Right lobe of liver (tissue), 4 donors: ENCODE results near the gene DCTN3.

Source experiments
- POLR2A ChIP-seq: fragments of 450-650 bp; IDR thresholded peaks from one replicate; pipeline ENCODE4 v1.6.1; 2017; ENCODE audit warnings: antibody characterized with exemption, mild to moderate bottlenecking
- TF ChIP-seq, protein P1 (sequence below), 4 donors: fragments of 200-600 bp in 3 of 4; fragments of 450-650 bp in 1 of 4; IDR thresholded peaks; one replicate each; pipeline versions ENCODE4 v1.5.1 to v1.8.0; 2016 to 2022; ENCODE audit warnings: antibody characterized with exemption in 4 of 4, mild to moderate bottlenecking in 2 of 4
- donor health status: DM: no; HTN: no; CAD: no.
- donor health status: DM: no; HTN: no; CAD: no.
- donor health status: DM: no; HTN: yes; CAD: no.

DNA sequence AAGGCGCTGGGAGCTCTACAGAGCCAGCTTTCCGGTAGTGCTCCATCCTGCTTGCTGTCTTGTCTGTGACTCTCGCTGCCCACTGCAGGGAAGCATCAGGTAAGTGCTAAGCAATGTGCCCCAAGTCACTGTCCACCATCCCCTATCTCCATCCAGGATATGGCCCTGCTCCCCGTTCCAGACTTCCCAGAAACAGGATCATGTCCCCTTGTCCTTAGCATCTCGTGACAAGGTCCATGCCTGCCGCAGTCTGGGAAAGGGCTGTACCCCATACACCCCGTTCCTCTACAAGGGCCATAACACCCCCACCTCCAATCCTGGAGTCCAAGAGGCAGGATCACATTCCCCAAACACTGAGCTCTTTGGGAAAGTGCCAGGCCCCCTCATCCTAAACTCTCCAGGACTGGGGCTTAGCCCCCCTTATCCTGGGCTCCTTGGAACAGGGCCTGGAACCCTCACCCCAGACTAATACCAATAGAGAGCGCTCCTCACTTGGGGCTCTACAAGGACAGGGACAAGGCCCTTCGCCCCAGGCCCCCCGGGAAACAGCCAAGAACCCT is 9.0 kb downstream of the DCTN3 start:
- TF ChIP-seq, protein P1, sequence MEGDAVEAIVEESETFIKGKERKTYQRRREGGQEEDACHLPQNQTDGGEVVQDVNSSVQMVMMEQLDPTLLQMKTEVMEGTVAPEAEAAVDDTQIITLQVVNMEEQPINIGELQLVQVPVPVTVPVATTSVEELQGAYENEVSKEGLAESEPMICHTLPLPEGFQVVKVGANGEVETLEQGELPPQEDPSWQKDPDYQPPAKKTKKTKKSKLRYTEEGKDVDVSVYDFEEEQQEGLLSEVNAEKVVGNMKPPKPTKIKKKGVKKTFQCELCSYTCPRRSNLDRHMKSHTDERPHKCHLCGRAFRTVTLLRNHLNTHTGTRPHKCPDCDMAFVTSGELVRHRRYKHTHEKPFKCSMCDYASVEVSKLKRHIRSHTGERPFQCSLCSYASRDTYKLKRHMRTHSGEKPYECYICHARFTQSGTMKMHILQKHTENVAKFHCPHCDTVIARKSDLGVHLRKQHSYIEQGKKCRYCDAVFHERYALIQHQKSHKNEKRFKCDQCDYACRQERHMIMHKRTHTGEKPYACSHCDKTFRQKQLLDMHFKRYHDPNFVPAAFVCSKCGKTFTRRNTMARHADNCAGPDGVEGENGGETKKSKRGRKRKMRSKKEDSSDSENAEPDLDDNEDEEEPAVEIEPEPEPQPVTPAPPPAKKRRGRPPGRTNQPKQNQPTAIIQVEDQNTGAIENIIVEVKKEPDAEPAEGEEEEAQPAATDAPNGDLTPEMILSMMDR (IDR thresholded peaks at IDR 0.05), result no peak
- TF ChIP-seq POLR2A, result no peak
